Measurements from ENCODE around the gene TMX3. TPM values are rescaled to one million over a fixed set of nuclear protein-coding genes. Genes with fewer than 3 reads are reported as not detected.

The TMX3 gene
- polyA plus RNA-seq, 1 of the 3 experiments (the other 2 are of a cell fraction) = 23.3 TPM

DNA sequence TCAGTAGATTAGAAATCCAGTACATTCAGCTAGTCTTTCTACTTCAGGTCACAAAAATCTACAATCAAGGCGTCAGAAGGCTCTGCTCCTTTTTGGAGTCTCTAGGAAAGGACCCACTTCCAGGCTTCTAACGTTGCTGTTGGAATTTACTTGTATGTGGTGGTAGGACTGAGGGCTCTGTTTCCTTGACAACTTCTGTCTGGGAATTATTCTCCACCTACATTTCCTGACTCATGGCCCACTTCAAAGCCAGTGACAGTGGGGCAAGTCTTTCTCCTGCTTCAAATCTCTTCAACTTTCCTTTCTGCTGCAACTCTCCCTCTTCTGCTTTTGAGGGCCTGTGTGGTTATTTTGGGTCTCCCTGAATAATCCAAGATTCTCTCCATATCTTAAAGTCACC, 10.4 kb upstream of the TMX3 start (continued):
- TF ChIP-seq, protein P1, sequence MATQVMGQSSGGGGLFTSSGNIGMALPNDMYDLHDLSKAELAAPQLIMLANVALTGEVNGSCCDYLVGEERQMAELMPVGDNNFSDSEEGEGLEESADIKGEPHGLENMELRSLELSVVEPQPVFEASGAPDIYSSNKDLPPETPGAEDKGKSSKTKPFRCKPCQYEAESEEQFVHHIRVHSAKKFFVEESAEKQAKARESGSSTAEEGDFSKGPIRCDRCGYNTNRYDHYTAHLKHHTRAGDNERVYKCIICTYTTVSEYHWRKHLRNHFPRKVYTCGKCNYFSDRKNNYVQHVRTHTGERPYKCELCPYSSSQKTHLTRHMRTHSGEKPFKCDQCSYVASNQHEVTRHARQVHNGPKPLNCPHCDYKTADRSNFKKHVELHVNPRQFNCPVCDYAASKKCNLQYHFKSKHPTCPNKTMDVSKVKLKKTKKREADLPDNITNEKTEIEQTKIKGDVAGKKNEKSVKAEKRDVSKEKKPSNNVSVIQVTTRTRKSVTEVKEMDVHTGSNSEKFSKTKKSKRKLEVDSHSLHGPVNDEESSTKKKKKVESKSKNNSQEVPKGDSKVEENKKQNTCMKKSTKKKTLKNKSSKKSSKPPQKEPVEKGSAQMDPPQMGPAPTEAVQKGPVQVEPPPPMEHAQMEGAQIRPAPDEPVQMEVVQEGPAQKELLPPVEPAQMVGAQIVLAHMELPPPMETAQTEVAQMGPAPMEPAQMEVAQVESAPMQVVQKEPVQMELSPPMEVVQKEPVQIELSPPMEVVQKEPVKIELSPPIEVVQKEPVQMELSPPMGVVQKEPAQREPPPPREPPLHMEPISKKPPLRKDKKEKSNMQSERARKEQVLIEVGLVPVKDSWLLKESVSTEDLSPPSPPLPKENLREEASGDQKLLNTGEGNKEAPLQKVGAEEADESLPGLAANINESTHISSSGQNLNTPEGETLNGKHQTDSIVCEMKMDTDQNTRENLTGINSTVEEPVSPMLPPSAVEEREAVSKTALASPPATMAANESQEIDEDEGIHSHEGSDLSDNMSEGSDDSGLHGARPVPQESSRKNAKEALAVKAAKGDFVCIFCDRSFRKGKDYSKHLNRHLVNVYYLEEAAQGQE (IDR thresholded peaks at IDR 0.05; ENCODE audit: low read depth, low read length) = no peak

DNA sequence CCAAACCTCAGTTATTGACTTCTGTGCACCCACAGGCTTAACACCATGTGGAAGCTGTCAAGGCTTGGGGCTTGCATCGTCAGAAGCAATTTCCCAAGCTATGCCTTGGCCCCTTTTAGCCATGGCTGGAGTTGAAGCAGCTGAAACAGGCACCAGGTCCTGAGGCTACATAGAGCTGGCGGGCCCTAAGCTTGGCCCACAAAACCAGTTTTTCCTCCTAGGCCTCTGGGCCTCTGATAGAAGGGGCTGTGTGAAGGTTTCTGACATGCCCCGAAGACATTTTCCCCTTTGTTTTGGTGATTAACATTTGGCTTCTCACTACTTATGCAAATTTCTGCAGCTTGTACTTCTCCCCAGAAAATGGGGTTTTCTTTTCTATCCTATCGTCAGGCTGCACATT, 9.1 kb upstream of the TMX3 start:
- CTCF ChIA-PET = interaction anchor here (0.6 kb wide), 1 partner anchor 1484 kb away, joined by 3 read pairs; no protein-coding TSS in a partner anchor
- 77% methylated on average over 4 of the region's 4 CpGs for WGBS (ENCODE audit: low lambda C conversion rate)
- no peak overlapping the region for H3K27ac ChIP-seq (ENCODE audit: low read depth in 2 of 2, low read length in 1 of 2)

DNA sequence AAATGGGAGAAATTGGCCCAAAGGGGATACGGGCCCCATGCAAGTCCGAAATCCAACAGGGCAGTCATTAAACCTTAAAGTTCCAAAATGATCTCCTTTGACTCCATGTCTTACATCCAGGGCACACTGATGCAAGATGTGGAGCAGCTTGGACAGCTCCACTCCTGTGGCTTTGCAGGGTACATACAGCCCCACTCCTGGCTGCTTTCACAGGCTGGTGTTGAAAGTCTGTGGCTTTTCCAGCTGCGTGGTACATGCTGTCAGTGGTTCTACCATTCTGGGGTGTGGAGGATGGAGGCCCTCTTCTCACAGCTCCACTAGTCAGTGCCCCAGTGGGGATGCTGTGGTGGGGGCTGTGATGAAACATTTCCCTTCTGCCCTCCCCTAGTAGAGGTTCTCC, 8.6 kb upstream of the TMX3 start:
- H3K36me3 ChIP-seq (replicated peaks in 1 of 2; ENCODE audit: control insufficient read depth in 1 of 2, insufficient read depth in 2 of 2, low read length in 1 of 2) = peaks cover 7 to 10% of the 10 kb centered on the region in 2 experiments
- CTCF ChIA-PET = interaction anchor here (0.6 kb wide), 1 partner anchor 1483 kb away, joined by 3 read pairs; no protein-coding TSS in a partner anchor
- H3K4me3 ChIP-seq (ENCODE audit: low read depth in 2 of 2, low read length in 1 of 2) = no peak overlapping the region
- POLR2A ChIA-PET = no interaction called here
- no peak overlapping the region for H3K4me2 ChIP-seq
- H3K27me3 ChIP-seq (ENCODE audit: insufficient read depth) = no peaks in the 10 kb centered on the region
- H3K79me2 ChIP-seq (ENCODE audit: insufficient read depth) = no peaks in the 10 kb centered on the region
- 80% methylated on average over 3 of the region's 3 CpGs for WGBS (ENCODE audit: low lambda C conversion rate)
- no peaks in the 10 kb centered on the region for H3K9me2 ChIP-seq
- peaks cover 0 to 3% of the 10 kb centered on the region in 2 experiments; a peak in 1 of 4 replicates for H3K4me1 ChIP-seq (ENCODE audit: control insufficient read depth in 1 of 2, insufficient read depth in 2 of 2, low read depth in 1 of 2, low read length in 1 of 2)
- no peaks in the 10 kb centered on the region for H3F3A ChIP-seq (replicated peaks; ENCODE audit: insufficient read depth)
- H4K20me1 ChIP-seq (ENCODE audit: insufficient read depth) = no peaks in the 10 kb centered on the region
- H2AFZ ChIP-seq (ENCODE audit: low read depth) = no peak overlapping the region
- H3K27ac ChIP-seq (ENCODE audit: low read depth in 2 of 2, low read length in 1 of 2) = no peak overlapping the region
- TF ChIP-seq POLR2AphosphoS5 (IDR thresholded peaks at IDR 0.05; ENCODE audit: low read depth, low read length) = no peak
- no peak for TF ChIP-seq GATA2 (CRISPR knock-in tag; IDR thresholded peaks at IDR 0.05)
- TF ChIP-seq, protein P2, sequence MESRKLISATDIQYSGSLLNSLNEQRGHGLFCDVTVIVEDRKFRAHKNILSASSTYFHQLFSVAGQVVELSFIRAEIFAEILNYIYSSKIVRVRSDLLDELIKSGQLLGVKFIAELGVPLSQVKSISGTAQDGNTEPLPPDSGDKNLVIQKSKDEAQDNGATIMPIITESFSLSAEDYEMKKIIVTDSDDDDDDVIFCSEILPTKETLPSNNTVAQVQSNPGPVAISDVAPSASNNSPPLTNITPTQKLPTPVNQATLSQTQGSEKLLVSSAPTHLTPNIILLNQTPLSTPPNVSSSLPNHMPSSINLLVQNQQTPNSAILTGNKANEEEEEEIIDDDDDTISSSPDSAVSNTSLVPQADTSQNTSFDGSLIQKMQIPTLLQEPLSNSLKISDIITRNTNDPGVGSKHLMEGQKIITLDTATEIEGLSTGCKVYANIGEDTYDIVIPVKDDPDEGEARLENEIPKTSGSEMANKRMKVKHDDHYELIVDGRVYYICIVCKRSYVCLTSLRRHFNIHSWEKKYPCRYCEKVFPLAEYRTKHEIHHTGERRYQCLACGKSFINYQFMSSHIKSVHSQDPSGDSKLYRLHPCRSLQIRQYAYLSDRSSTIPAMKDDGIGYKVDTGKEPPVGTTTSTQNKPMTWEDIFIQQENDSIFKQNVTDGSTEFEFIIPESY (IDR thresholded peaks at IDR 0.05; ENCODE audit: borderline replicate concordance, low read depth) = no peak
- no peak overlapping the region for H3K9ac ChIP-seq
- no peak for DNase-seq
- no peaks in the 10 kb centered on the region for H3K9me3 ChIP-seq

More for the DNA sequence above, 9.1 kb upstream of the TMX3 start:
- Histone ChIP-seq H3K9me3 (no peaks in the 10 kb centered on the region), H3K4me3 (ENCODE audit: low read depth in 2 of 2, low read length in 1 of 2) (no peak overlapping the region), H3K27me3 (ENCODE audit: insufficient read depth) (no peaks in the 10 kb centered on the region), H2AFZ (ENCODE audit: low read depth) (no peak overlapping the region), H3K4me1 (ENCODE audit: control insufficient read depth in 1 of 2, insufficient read depth in 2 of 2, low read depth in 1 of 2, low read length in 1 of 2) (peaks cover 0 to 5% of the 10 kb centered on the region in 2 experiments; a peak in 1 of 4 replicates), H3K36me3 (replicated peaks in 1 of 2; ENCODE audit: control insufficient read depth in 1 of 2, insufficient read depth in 2 of 2, low read length in 1 of 2) (peaks cover 5 to 10% of the 10 kb centered on the region in 2 experiments), H3K4me2 (no peak overlapping the region), H4K20me1 (ENCODE audit: insufficient read depth) (no peaks in the 10 kb centered on the region), H3K9me2 (no peaks in the 10 kb centered on the region), H3F3A (replicated peaks; ENCODE audit: insufficient read depth) (no peaks in the 10 kb centered on the region), H3K9ac (no peak overlapping the region), H3K79me2 (ENCODE audit: insufficient read depth) (no peaks in the 10 kb centered on the region)
- no peak for DNase-seq
- POLR2A ChIA-PET = no interaction called here
- TF ChIP-seq FOXJ3 (CRISPR knock-in tag; IDR thresholded peaks at IDR 0.05) = no peak
- no peak for TF ChIP-seq NFIC (IDR thresholded peaks at IDR 0.05; ENCODE audit: borderline replicate concordance)
- TF ChIP-seq, protein P1 (IDR thresholded peaks at IDR 0.05; ENCODE audit: low read depth, low read length) = no peak
